MM.1S (cell line): Measurements from ENCODE around the gene QSOX1.

ENCODE experiments used
- DNase-seq: peaks from one replicate; pipeline ENCODE4 v3.0.0-alpha.2; 2015
- H2AFZ ChIP-seq: fragments of 300-600 bp; sonication (generic); 2 replicates; pipeline ENCODE4 v1.6.0; 2016; ENCODE audit warnings: antibody characterized with exemption, low read length
- H3F3A ChIP-seq: fragments of 300-600 bp; sonication (generic); 2 replicates; pipeline ENCODE4 v1.6.1; 2016; ENCODE audit warnings: mild to moderate bottlenecking, antibody characterized with exemption, low read length, moderate library complexity, mixed read lengths; ENCODE audit not compliant: insufficient read depth
- H3K27ac ChIP-seq: fragments of 300-600 bp; sonication (generic); 2 replicates; pipeline ENCODE4 v1.5.1; 2016; ENCODE audit warnings: mild to moderate bottlenecking, low read length
- H3K27me3 ChIP-seq: fragments of 300-600 bp; sonication (generic); replicated peaks from 2 replicates; pipeline ENCODE4 v1.6.0; 2016; ENCODE audit warnings: low read length; ENCODE audit not compliant: insufficient read depth
- H3K36me3 ChIP-seq: fragments of 300-600 bp; sonication (generic); replicated peaks from 2 replicates; pipeline ENCODE4 v1.6.1; 2016; ENCODE audit warnings: mild to moderate bottlenecking, low read length, mixed read lengths; ENCODE audit not compliant: insufficient read depth
- H3K4me1 ChIP-seq: fragments of 300-600 bp; sonication (generic); 2 replicates; pipeline ENCODE4 v1.6.1; 2016; ENCODE audit warnings: low read length, mixed read lengths
- H3K4me2 ChIP-seq: fragments of 300-600 bp; sonication (generic); 2 replicates; pipeline ENCODE4 v1.6.0; 2016; ENCODE audit warnings: low read depth, low read length
- H3K4me3 ChIP-seq: fragments of 300-600 bp; sonication (generic); 2 replicates; pipeline ENCODE4 v1.5.1; 2016; ENCODE audit warnings: low read length, mixed read lengths
- H3K79me2 ChIP-seq: fragments of 300-600 bp; sonication (generic); 2 replicates; pipeline ENCODE4 v1.6.1; 2016; ENCODE audit warnings: mixed run types, low read length, mixed read lengths
- H3K9ac ChIP-seq: fragments of 300-600 bp; sonication (generic); 2 replicates; pipeline ENCODE4 v1.6.1; 2016; ENCODE audit warnings: low read length, mixed read lengths
- H3K9me2 ChIP-seq: fragments of 300-600 bp; sonication (generic); replicated peaks from 2 replicates; pipeline ENCODE4 v1.6.1; 2016; ENCODE audit warnings: mild to moderate bottlenecking, low read length, mixed read lengths; ENCODE audit not compliant: insufficient read depth
- H3K9me3 ChIP-seq: fragments of 300-600 bp; sonication (generic); replicated peaks from 2 replicates; pipeline ENCODE4 v1.6.1; 2016; ENCODE audit warnings: mild to moderate bottlenecking, low read length, mixed read lengths; ENCODE audit not compliant: insufficient read depth
- H4K20me1 ChIP-seq: fragments of 300-600 bp; sonication (generic); 2 replicates; pipeline ENCODE4 v1.6.1; 2016; ENCODE audit warnings: mild to moderate bottlenecking, low read length, moderate library complexity, mixed read lengths; ENCODE audit not compliant: insufficient read depth
- EZH2 ChIP-seq: fragments of 300-600 bp; sonication (generic); optimal IDR thresholded peaks from 2 replicates; pipeline ENCODE3; 2017; ENCODE audit warnings: low read depth, mild to moderate bottlenecking, antibody characterized with exemption, low read length, mixed read lengths
- EZH2phosphoT487 ChIP-seq: fragments of 300-600 bp; sonication (generic); IDR thresholded peaks from 2 replicates; pipeline ENCODE4 v1.6.1; 2018; ENCODE audit warnings: antibody characterized with exemption, low read length
- TF ChIP-seq, protein P1 (sequence below): fragments of 300-600 bp; sonication (generic); IDR thresholded peaks from 2 replicates; pipeline ENCODE4 v1.5.1; 2016; ENCODE audit warnings: antibody characterized with exemption, low read length, mixed read lengths

Gene QSOX1

DNA sequence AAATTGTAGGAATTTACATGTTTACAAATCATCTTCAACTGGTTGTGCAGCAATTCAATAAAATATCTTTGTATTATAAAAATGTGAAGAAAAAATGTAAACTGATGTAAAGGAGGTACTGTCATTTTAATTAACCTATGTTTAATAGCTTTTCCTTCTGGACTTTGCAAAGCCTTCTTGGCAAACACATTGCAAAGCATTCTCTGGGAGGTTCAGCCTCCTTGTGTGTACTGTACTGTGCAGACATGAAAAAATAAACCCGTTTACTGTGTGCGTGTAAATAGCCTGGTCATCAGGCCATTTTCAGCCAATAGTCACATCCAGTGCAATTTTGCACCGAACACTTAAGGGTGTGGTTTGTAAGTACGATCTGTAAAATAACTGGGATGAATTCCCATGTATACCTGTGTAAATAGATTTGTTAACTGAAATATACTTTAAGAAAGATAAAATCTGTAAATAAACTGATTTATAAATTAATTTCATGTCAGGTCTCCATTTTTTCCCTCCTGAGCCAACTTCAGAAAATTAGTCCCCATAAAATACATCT lies 40.2 kb upstream of the QSOX1 start:
- Histone ChIP-seq H3K79me2 (no peaks in the 10 kb centered on the region), H4K20me1 (no peaks in the 10 kb centered on the region), H3K27me3 (no peaks in the 10 kb centered on the region), H3K36me3 (peaks cover 14% of the 10 kb centered on the region; the same call in 1 of the 2 replicates), H3K4me2 (no peak overlapping the region), H3F3A (no peaks in the 10 kb centered on the region), H2AFZ (no peak overlapping the region), H3K9me2 (no peaks in the 10 kb centered on the region), H3K9me3 (no peaks in the 10 kb centered on the region), H3K4me3 (no peak overlapping the region), H3K4me1 (no peaks in the 10 kb centered on the region), H3K9ac (no peak overlapping the region), H3K27ac (no peak overlapping the region)
- no peak for DNase-seq
- TF ChIP-seq, protein P1, sequence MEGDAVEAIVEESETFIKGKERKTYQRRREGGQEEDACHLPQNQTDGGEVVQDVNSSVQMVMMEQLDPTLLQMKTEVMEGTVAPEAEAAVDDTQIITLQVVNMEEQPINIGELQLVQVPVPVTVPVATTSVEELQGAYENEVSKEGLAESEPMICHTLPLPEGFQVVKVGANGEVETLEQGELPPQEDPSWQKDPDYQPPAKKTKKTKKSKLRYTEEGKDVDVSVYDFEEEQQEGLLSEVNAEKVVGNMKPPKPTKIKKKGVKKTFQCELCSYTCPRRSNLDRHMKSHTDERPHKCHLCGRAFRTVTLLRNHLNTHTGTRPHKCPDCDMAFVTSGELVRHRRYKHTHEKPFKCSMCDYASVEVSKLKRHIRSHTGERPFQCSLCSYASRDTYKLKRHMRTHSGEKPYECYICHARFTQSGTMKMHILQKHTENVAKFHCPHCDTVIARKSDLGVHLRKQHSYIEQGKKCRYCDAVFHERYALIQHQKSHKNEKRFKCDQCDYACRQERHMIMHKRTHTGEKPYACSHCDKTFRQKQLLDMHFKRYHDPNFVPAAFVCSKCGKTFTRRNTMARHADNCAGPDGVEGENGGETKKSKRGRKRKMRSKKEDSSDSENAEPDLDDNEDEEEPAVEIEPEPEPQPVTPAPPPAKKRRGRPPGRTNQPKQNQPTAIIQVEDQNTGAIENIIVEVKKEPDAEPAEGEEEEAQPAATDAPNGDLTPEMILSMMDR = no peak
- no peak for TF ChIP-seq EZH2phosphoT487
- TF ChIP-seq EZH2 = no peak

DNA sequence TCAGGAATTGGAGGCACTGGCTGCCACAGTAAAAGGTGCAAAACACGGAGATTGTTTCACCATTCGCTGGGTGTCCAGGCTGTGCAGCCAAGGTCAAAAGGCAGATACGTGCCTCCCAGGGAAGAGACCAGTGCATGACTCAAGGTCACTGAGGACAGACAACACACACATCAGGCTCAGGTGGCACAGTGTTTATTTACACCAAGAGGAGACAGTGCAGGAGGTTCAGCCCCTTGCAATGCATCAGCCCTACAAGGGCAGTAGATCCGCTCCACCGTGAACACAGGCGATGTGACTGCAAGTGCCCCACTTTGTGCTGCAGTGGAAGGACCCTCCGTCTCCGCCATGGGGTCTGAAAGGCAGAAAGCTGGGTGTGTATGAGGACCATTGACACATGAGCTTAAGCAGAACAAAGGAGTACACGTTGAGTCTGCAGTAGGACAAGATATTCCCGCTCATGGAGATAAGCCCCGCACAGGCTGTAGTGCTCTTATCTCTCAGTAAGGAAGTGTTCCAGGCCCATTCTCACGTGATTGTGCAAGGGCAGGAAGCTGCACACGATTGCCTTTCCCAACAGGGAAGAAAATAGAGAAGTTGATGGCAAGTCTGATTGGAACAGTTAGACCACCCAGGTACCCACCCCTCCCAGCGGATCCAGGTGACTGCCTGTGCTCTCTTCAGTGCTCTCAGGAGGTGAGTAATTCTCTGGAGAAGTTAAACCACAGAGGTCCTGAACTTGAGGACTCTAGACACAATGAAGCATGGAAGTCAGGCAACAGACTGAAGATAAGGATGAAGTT lies 37.5 kb upstream of the QSOX1 start:
- no peak overlapping the region for H3K4me2 ChIP-seq
- no peak for DNase-seq

DNA sequence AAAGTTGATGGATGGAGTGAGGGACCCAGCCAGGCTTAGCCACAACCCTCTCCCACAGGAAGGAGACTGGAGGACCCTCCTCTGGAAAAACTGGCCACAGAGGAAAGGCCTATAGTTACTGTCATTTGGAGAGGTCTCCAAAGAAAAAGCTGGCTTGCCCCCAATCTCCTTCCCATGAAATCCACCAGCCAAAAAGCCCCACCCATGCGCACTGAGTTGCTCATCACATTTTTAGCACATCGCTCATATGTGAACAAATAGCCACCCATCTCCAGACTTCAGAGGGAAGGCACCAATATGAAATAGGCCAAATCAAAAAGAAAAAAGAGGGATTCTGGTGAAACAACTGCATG lies 36.9 kb upstream of the QSOX1 start:
- Histone ChIP-seq H4K20me1 (no peaks in the 10 kb centered on the region), H3K9ac (no peak overlapping the region), H3K4me3 (no peak overlapping the region), H3K4me1 (no peaks in the 10 kb centered on the region), H3K79me2 (no peaks in the 10 kb centered on the region), H3K27me3 (no peaks in the 10 kb centered on the region), H3K9me3 (no peaks in the 10 kb centered on the region), H3K9me2 (no peaks in the 10 kb centered on the region), H3K27ac (no peak overlapping the region), H3K36me3 (no peaks in the 10 kb centered on the region; the same call in 1 of the 2 replicates), H2AFZ (no peak overlapping the region), H3F3A (no peaks in the 10 kb centered on the region), H3K4me2 (no peak overlapping the region)
- no peak for DNase-seq
- TF ChIP-seq, protein P1 = no peak
- TF ChIP-seq EZH2phosphoT487 = no peak
- no peak for TF ChIP-seq EZH2

More for the DNA sequence above, 37.5 kb upstream of the QSOX1 start:
- Histone ChIP-seq H3K79me2 (no peaks in the 10 kb centered on the region), H4K20me1 (no peaks in the 10 kb centered on the region), H3K9me3 (no peaks in the 10 kb centered on the region), H3K4me1 (no peaks in the 10 kb centered on the region), H3K9me2 (no peaks in the 10 kb centered on the region), H3K27me3 (no peaks in the 10 kb centered on the region), H2AFZ (no peak overlapping the region), H3K4me3 (no peak overlapping the region), H3K36me3 (peaks cover 4% of the 10 kb centered on the region; the same call in 1 of the 2 replicates), H3K9ac (no peak overlapping the region), H3K27ac (no peak overlapping the region), H3F3A (no peaks in the 10 kb centered on the region)
- no peak for TF ChIP-seq EZH2phosphoT487
- TF ChIP-seq EZH2 = no peak
- TF ChIP-seq, protein P1 = no peak
